GM12891 (cell line): ENCODE results near the gene BLOC1S3.

Source experiments
- DNase-seq: peaks from one replicate; pipeline ENCODE4 v3.0.0; 2011; ENCODE audit warnings: low spot score; ENCODE audit not compliant: insufficient read length
- FAIRE-seq: peaks from 2 replicates; lab custom pipeline; 2011; peaks lifted over from hg19 to GRCh38; lab: Jason Lieb, UNC
- PAX5 ChIP-seq: IDR thresholded peaks from 2 replicates; pipeline ENCODE4 v1.6.1; 2011; ENCODE audit warnings: low read length, moderate library complexity, mild to moderate bottlenecking; ENCODE audit not compliant: insufficient read depth, severe bottlenecking
- POLR2A ChIP-seq: IDR thresholded peaks from 2 replicates; pipeline ENCODE4 v1.6.1; 2011; ENCODE audit warnings: low read depth, low read length, control low read depth
- POLR2AphosphoS5 ChIP-seq: IDR thresholded peaks from 2 replicates; pipeline ENCODE4 v1.6.1; 2011; ENCODE audit warnings: low read depth, low read length, control low read depth
- POU2F2 ChIP-seq: IDR thresholded peaks from 2 replicates; pipeline ENCODE4 v1.6.1; 2011; ENCODE audit warnings: low read depth, mild to moderate bottlenecking, control low read depth, low read length, moderate library complexity
- SPI1 ChIP-seq: IDR thresholded peaks from 2 replicates; pipeline ENCODE4 v1.6.1; 2011; ENCODE audit warnings: low read depth, low read length, control low read depth
- TAF1 ChIP-seq: IDR thresholded peaks from 2 replicates; pipeline ENCODE4 v1.6.1; 2011; ENCODE audit warnings: low read depth, low read length, control low read depth

BLOC1S3 gene

DNA sequence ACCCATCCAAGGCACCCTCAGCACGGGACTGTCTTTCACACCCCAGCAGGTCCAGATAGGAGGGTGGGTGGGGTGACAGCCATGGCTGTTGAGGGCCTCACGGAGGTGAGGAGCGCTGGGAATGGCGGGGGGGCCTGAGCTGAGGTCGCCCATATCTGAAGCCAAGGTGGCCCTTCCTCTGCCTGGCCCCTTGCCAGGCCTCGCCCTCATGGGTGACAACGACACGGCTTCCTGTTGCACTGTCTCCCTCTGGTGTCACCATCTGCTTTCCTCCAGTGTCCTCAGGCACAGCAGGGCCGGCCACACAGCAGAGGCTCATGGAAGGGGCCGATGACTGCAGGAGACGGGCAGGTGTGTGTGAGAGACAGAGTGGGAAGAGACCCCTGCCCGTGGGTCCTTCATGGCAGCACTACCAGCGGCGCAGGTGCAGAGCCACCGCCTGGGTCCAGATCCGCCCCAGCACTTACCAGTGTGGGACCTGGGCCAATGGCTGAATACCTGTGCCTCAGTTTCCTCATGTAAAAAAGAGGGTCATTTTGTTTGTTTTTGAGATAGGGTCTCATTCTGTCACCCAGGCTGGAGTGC, 9.7 kb upstream of the BLOC1S3 start:
- TF ChIP-seq POU2F2 (no peak), POLR2AphosphoS5 (no peak), POLR2A (no peak), PAX5 (no peak), SPI1 (no peak)
- no peak for DNase-seq
- FAIRE-seq = no peak

DNA sequence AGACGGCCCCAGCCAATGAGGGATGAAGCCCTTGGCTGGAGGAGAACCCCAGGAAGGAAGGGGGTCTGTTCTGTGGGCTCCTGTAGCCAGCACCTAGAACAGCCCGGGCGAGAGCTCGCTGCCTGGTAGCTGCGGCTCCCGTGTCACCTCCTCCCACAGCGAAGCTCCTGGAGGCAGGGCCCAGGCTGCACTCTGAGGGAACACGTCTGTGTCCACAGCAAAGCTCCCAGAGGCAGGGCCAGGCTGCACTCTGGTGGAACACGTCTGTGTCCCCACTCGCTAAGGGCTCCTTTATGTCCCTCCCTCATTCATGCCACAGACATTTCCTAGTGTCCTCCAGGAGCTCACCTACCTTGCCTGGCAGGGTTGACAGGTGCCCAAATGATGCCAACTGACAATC, 9.0 kb upstream of the BLOC1S3 start:
- no peak for FAIRE-seq
- DNase-seq = no peak
- TF ChIP-seq SPI1 (no peak), POU2F2 (no peak), PAX5 (no peak), TAF1 (no peak), POLR2AphosphoS5 (no peak), POLR2A (no peak)

DNA sequence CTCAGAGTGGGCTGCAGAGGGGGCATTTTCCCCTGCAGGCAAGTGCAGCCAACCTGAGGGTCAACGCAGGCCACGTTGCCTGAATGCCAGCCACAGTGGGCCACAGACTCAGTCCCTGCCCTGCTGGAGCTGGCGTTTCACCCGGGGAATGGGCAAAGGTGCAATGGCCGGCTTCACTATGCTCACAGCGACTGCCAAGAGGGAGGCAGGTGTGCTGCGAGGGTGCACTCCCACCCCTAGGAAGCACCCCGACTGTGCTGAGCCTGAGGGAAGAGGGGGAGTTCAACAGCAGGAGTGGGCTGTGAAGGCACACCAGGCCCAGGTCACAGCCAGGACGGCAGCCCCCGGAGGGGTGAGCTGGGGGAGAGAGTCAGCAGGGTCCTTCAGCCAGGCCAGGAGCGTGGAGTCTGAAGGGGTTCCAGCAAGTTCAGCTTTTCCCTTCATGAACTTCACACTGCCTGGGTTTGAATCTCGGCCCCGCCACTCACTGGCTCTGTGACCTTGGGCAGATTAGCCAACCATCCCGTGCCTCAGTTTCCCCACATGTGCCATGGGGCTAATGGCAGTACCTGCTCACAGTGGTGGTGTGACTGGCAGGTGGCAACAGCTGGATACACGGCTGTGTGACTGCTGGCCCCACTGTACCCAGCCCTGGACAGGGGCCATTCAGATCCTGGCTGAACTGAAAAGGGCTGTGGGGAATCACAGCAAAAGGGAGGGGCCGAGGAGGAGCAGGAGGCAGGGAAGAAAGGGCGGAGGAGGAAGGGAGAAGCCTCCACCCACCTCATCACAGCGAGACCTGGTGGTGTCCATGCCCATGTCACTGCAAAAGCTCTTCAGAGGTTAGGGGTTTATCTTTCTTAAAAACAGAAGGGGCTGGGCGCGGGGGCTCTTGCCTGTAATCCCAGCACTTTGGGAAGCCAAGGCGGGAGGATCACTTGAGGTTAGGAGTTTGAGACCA, 8.2 kb upstream of the BLOC1S3 start:
- TF ChIP-seq POLR2A = no peak
- TF ChIP-seq SPI1 = no peak
- TF ChIP-seq TAF1 = no peak
- TF ChIP-seq PAX5 = no peak
- TF ChIP-seq POU2F2 = no peak
- no peak for TF ChIP-seq POLR2AphosphoS5
- DNase-seq (no peak), FAIRE-seq (no peak)

DNA sequence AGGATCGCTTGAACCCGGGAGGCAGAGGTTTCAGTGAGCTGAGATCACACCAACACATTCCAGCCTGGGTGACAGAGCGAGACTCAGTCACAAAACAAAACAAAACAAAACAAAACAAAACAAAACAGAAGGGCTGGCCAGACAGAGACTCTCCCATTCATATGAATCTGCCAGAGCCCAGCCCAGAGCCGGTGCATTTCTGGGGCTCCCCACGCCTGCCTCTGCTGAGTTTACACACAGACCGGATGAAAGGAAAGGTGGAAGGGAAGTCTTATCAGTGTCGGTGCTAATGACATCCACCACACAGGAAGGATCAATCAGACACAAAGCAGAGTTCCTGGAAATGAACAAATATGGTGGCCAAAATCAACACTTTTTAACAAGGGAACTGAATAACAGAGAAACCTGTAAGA, 7.4 kb upstream of the BLOC1S3 start:
- TF ChIP-seq POLR2A = no peak
- TF ChIP-seq SPI1 = no peak
- no peak for TF ChIP-seq POLR2AphosphoS5
- TF ChIP-seq PAX5 = no peak
- no peak for TF ChIP-seq TAF1
- no peak for TF ChIP-seq POU2F2
- no peak for DNase-seq
- FAIRE-seq = no peak

DNA sequence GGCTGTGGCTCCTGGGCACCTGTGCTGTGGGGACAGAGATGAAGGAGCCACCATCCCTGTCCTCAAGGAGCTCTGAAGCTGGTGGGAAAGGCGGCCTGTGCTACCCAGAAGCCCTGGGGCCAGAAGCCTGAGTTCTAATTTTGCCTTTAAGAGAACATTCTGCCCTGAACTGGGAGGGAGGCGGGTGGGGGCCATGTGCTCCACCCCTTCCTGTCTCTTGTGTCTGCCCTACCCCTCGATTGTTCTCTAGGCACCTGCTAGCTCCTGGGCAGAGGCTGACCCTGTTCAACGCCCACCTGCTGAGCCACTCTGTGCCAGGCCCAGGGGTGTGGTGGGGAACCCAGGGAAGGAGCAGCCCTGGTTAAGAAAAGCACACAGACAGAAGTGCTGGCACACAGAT, 6.4 kb upstream of the BLOC1S3 start:
- no peak for FAIRE-seq
- no peak for DNase-seq
- no peak for TF ChIP-seq POLR2AphosphoS5
- no peak for TF ChIP-seq POLR2A
- TF ChIP-seq TAF1 = no peak
- no peak for TF ChIP-seq SPI1
- no peak for TF ChIP-seq POU2F2
- no peak for TF ChIP-seq PAX5

DNA sequence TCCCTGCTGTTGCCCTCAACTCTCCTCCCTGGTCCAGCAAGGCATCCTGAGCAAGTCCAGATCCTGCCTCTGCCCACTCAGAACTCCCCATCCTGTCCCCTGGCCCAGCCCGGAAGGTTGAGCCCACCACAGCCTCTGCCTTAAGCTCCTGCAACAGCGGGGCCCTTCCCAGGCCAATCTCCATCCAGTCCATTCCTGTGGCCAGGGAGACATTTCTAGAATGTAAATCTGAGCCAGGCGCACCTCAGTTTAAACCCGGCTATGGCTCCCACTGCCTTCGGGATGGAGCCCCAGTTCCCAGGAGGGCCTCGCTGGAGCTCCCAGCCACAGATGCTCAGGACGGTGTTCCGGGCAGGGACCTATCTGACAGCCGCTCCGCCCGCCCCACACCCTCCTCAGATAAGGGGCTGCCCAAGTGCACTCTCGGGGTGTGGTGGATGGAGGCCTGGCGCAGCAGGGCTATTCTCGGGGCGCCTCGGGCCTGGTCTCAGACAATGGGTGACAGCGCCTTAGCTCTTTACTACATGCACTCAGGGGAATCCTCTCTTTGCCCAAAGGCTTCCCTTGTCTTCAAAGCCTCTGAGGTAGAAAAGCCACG, 5.9 kb upstream of the BLOC1S3 start:
- no peak for DNase-seq
- TF ChIP-seq POU2F2 = no peak
- TF ChIP-seq TAF1 = no peak
- no peak for TF ChIP-seq SPI1
- TF ChIP-seq POLR2AphosphoS5 = no peak
- no peak for TF ChIP-seq PAX5
- no peak for TF ChIP-seq POLR2A
- no peak for FAIRE-seq

DNA sequence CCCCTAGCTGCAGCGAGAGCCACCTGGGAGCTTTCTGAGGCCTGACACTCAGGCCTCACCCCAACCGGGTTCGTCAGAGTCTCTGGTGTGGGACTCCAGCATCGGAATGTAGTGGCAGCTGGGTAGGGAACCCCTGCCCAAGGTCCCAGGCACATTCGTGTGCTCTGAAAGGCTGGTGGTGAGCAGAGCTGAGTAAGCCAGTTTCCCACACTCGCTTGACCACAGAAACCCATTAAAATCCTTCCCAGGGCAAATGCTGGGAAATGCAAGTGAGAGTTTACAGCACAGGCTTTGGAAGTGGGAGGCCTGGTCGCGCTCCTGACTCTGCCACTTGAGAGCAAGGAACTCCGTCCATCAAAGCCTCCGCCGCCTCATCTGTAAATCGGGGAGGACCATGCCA, 4.8 kb upstream of the BLOC1S3 start:
- TF ChIP-seq POLR2A (no peak), PAX5 (no peak), TAF1 (no peak), POLR2AphosphoS5 (no peak), POU2F2 (no peak), SPI1 (no peak)
- DNase-seq (no peak), FAIRE-seq (no peak)

DNA sequence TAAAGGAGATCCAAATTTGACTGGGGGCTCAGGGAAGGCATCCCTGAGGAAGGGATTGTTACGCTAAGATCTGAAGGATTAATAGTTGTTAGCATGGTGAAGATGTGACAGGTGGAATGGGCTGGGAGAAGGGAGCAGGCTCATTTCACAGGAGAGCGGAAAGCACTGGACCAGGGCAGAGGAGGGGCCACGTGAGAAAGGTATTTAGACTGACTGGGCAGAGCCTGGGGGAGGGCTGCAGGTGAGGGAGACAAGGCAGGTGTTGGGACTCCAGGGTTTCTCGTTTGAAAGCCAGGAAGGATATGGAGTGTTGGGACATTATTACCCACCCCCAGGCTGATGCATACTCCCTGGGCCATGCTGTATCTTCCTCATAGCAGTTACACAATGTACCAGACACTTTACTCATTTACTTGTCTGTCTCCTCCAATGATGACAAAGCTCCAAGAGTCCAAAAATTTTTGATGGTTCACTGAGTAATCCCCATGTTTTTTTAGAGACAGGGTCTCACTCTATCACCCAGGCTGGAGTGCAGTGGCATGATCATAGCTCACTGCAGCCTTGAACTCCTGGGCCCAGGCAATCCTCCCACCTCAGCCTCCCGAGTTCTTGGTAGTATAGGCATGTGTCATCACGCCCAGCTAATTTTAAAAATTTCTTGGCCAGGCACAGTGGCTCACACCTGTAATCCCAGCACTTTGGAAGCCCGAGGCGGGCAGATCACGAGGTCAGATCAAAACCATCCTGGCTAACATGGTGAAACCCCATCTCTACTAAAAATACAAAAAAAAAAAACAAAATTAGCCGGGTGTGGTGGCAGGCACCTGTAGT, 2.9 kb upstream of the BLOC1S3 start:
- FAIRE-seq = no peak
- no peak for DNase-seq
- TF ChIP-seq POU2F2 = no peak
- no peak for TF ChIP-seq PAX5
- TF ChIP-seq POLR2A = no peak
- TF ChIP-seq TAF1 = no peak
- no peak for TF ChIP-seq SPI1
- no peak for TF ChIP-seq POLR2AphosphoS5

DNA sequence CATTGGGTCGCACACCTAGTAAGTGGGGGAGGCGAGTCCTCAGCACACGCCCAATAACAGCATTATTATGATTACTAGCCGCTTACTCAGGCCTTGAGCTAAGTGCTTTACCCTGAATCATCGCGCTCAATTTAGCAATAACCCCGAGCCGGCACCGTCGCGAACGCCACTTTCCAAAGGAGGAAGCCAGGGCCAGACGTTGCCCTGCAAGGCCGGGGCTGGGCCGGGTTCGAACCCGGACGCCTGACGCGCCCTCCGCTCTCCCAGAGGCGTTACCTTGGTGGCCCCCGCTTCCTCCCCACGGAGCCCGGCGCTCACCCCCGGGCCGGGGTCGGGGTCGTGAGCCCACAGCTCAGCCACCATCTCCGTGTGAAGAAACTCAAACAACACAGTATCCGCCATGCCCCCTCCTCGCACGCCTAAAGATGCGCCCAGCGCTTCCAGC, 745 bp upstream of the BLOC1S3 start, which contains the start of gene TRAPPC6A:
Gene TRAPPC6A (minus strand): TSS at position 421 of the 445 bp plus-strand sequence. CDS start 19 bp downstream, at position 402.
- FAIRE-seq (no peak), DNase-seq (no peak)
- TF ChIP-seq POLR2AphosphoS5 = no peak
- TF ChIP-seq PAX5 = no peak
- TF ChIP-seq POU2F2 = 0 out of 2 replicates have a peak, but pooled peaks have one; percentile 50
- TF ChIP-seq POLR2A = peak; percentile 63; the same call in 1 of the 2 replicates
- no peak for TF ChIP-seq SPI1
- TF ChIP-seq TAF1 = peak; percentile 61; the same call in 1 of the 2 replicates
